H1 (cell line): Measurements from ENCODE around the gene NRTN. TPM values are rescaled to one million over a fixed set of nuclear protein-coding genes. Genes with fewer than 3 reads are reported as not detected.

Source experiments
- CTCF ChIA-PET: fragments of 300-600 bp; sonication (Branson Sonifier 250); formaldehyde crosslinking; loops from one replicate; lab custom pipeline; 2021; ENCODE audit not compliant: partially characterized antibody; lab: Charles Lee
- POLR2A ChIA-PET: fragments of 300-600 bp; sonication (Branson Sonifier 250); formaldehyde crosslinking; loops from one replicate; lab custom pipeline; 2021; ENCODE audit warnings: inconsistent platforms; ENCODE audit not compliant: partially characterized antibody; lab: Charles Lee
- DNase-seq, 2 experiments: peaks; one replicate each; pipeline versions ENCODE4 v3.0.0 to v3.0.0-alpha.2; 2010 to 2022; ENCODE audit warnings: low spot score in 2 of 2, low read depth in 1 of 2, mixed read lengths in 1 of 2
- FAIRE-seq: peaks from 2 replicates; lab custom pipeline; 2011; peaks lifted over from hg19 to GRCh38; lab: Jason Lieb, UNC
- H2AFZ ChIP-seq: 2 replicates; pipeline ENCODE4 v1.8.1; 2012; ENCODE audit warnings: low read length, inconsistent platforms
- H2AK5ac ChIP-seq: 2 replicates; pipeline ENCODE4 v1.6.1; 2013; ENCODE audit warnings: low read depth, low read length
- H2BK120ac ChIP-seq: replicated peaks from 2 replicates; pipeline ENCODE3; 2013; ENCODE audit warnings: low read depth, low read length, inconsistent platforms
- H2BK12ac ChIP-seq: 2 replicates; pipeline ENCODE4 v1.6.1; 2013; ENCODE audit warnings: low read depth, low read length
- H2BK15ac ChIP-seq: 2 replicates; pipeline ENCODE4 v1.6.1; 2013; ENCODE audit warnings: low read length
- H2BK20ac ChIP-seq: 2 replicates; pipeline ENCODE4 v1.6.1; 2013; ENCODE audit warnings: low read length
- H2BK5ac ChIP-seq: 2 replicates; pipeline ENCODE4 v1.6.1; 2013; ENCODE audit warnings: low read depth, low read length
- H3K14ac ChIP-seq: 2 replicates; pipeline ENCODE4 v1.6.1; 2013; ENCODE audit warnings: inconsistent platforms; ENCODE audit not compliant: insufficient read length
- H3K18ac ChIP-seq: 2 replicates; pipeline ENCODE4 v1.6.1; 2013; ENCODE audit warnings: low read length; ENCODE audit errors: extremely low read depth
- H3K23ac ChIP-seq: 2 replicates; pipeline ENCODE4 v1.6.1; 2013; ENCODE audit warnings: inconsistent platforms; ENCODE audit not compliant: insufficient read length
- H3K23me2 ChIP-seq: 2 replicates; pipeline ENCODE4 v1.6.1; 2013; ENCODE audit warnings: low read depth, low read length
- H3K27ac ChIP-seq: 2 replicates; pipeline ENCODE4 v1.6.1; 2011; ENCODE audit warnings: low read depth, low read length, inconsistent platforms
- H3K27me3 ChIP-seq, 4 experiments: replicated peaks in 1 of 4; 1 replicate in 1 of 4; 2 replicates in 3 of 4; pipeline versions ENCODE4 v1.6.1 to v1.8.1; 2011 to 2013; ENCODE audit warnings: low read length in 3 of 4, mild to moderate bottlenecking in 3 of 4, inconsistent platforms in 2 of 4, mixed read lengths in 2 of 4, moderate library complexity in 1 of 4; ENCODE audit not compliant: control insufficient read depth in 3 of 4, insufficient read depth in 3 of 4; ENCODE audit errors: extremely low read depth in 1 of 4
- H3K36me3 ChIP-seq, 4 experiments: 2 replicates each; pipeline versions ENCODE4 v1.6.1 to v1.8.1; 2011 to 2013; ENCODE audit warnings: mild to moderate bottlenecking in 4 of 4, low read length in 3 of 4, moderate library complexity in 2 of 4, control low read depth in 1 of 4, inconsistent platforms in 1 of 4; ENCODE audit not compliant: insufficient read depth in 4 of 4, control insufficient read depth in 2 of 4
- H3K4ac ChIP-seq: replicated peaks from 2 replicates; pipeline ENCODE3; 2013; ENCODE audit warnings: low read length, low read depth, mixed read lengths, inconsistent platforms; ENCODE audit not compliant: insufficient read length
- H3K4me1 ChIP-seq, 4 experiments: replicated peaks in 1 of 4; 1 replicate in 1 of 4; 2 replicates in 3 of 4; pipeline versions ENCODE4 v1.6.1 to v1.8.1; 2011 to 2013; ENCODE audit warnings: low read length in 3 of 4, inconsistent platforms in 2 of 4, mixed read lengths in 1 of 4; ENCODE audit not compliant: insufficient read depth in 4 of 4, control insufficient read depth in 3 of 4
- H3K4me2 ChIP-seq, 2 experiments: 2 replicates each; pipeline versions ENCODE4 v1.6.1 to v1.8.1; 2011 to 2013; ENCODE audit warnings: low read depth in 2 of 2, low read length in 2 of 2, control low read depth in 1 of 2, inconsistent platforms in 1 of 2, mild to moderate bottlenecking in 1 of 2; ENCODE audit not compliant: insufficient read depth in 1 of 2
- H3K4me3 ChIP-seq, 4 experiments: fragments of 200-600, 300-600 bp in 1 of 4; sonication (generic), shearing (Covaris generic), sonication (Bioruptor Twin) in 1 of 4; 2 replicates each; pipeline versions ENCODE4 v1.5.1 to v1.8.1; 2011 to 2016; ENCODE audit warnings: low read length in 4 of 4, low read depth in 3 of 4, control low read depth in 2 of 4, inconsistent platforms in 2 of 4, mild to moderate bottlenecking in 2 of 4, mixed read lengths in 1 of 4, moderate library complexity in 1 of 4; ENCODE audit not compliant: insufficient read depth in 2 of 4; ENCODE audit errors: extremely low read depth in 1 of 4
- H3K56ac ChIP-seq: replicated peaks from 2 replicates; pipeline ENCODE3; 2013; ENCODE audit warnings: low read depth, mild to moderate bottlenecking, mixed read lengths, low read length, inconsistent platforms; ENCODE audit not compliant: insufficient read length
- H3K79me1 ChIP-seq: 2 replicates; pipeline ENCODE4 v1.6.1; 2013; ENCODE audit warnings: low read depth, low read length, control low read depth
- H3K79me2 ChIP-seq, 2 experiments: 2 replicates each; pipeline versions ENCODE4 v1.6.1 to v1.8.1; 2012 to 2013; ENCODE audit warnings: low read length in 2 of 2, mild to moderate bottlenecking in 2 of 2, inconsistent platforms in 1 of 2; ENCODE audit not compliant: insufficient read depth in 2 of 2, control insufficient read depth in 1 of 2
- H3K9ac ChIP-seq, 4 experiments: replicated peaks in 1 of 4; 1 replicate in 1 of 4; 2 replicates in 3 of 4; pipeline versions ENCODE4 v1.6.1 to v1.8.1; 2011 to 2013; ENCODE audit warnings: low read depth in 3 of 4, low read length in 3 of 4, control low read depth in 2 of 4, mild to moderate bottlenecking in 2 of 4, moderate library complexity in 2 of 4, inconsistent platforms in 1 of 4; ENCODE audit errors: extremely low read depth in 1 of 4
- H3K9me3 ChIP-seq, 2 experiments: 2 replicates each; pipeline versions ENCODE4 v1.6.1 to v1.8.1; 2012 to 2013; ENCODE audit warnings: mild to moderate bottlenecking in 2 of 2, moderate library complexity in 2 of 2, control low read depth in 1 of 2, inconsistent platforms in 1 of 2, low read depth in 1 of 2, low read length in 1 of 2, mixed read lengths in 1 of 2; ENCODE audit not compliant: insufficient read depth in 2 of 2
- H4K20me1 ChIP-seq, 2 experiments: replicated peaks in 1 of 2; 2 replicates each; pipeline versions ENCODE3 to v1.8.1; 2011 to 2013; ENCODE audit warnings: inconsistent platforms in 2 of 2, low read length in 2 of 2, mild to moderate bottlenecking in 1 of 2; ENCODE audit not compliant: insufficient read depth in 2 of 2, control insufficient read depth in 1 of 2
- H4K5ac ChIP-seq: 2 replicates; pipeline ENCODE4 v1.6.1; 2013; ENCODE audit warnings: low read length, low read depth, mixed read lengths, inconsistent platforms; ENCODE audit not compliant: insufficient read length
- H4K8ac ChIP-seq: 2 replicates; pipeline ENCODE4 v1.8.0; 2013; ENCODE audit warnings: mild to moderate bottlenecking, moderate library complexity, low read length, inconsistent platforms; ENCODE audit not compliant: insufficient read depth; ENCODE audit errors: extremely low read depth
- H4K91ac ChIP-seq: replicated peaks from 2 replicates; pipeline ENCODE3; 2013; ENCODE audit warnings: low read length, mixed read lengths, inconsistent platforms; ENCODE audit not compliant: insufficient read length
- ATF2 ChIP-seq: IDR thresholded peaks from 2 replicates; pipeline ENCODE4 v1.6.1; 2012; ENCODE audit warnings: low read length, inconsistent platforms
- EZH2 ChIP-seq: fragments of 200-600 bp; sonication (generic); IDR thresholded peaks from 2 replicates; pipeline ENCODE4 v1.7.1; 2012; ENCODE audit warnings: low read depth, mild to moderate bottlenecking, moderate library complexity, low read length, inconsistent platforms; ENCODE audit not compliant: severe bottlenecking
- HDAC6 ChIP-seq: IDR thresholded peaks from one replicate; pipeline ENCODE4 v1.7.1; 2012; ENCODE audit warnings: low read depth, mild to moderate bottlenecking, inconsistent platforms, low read length, moderate library complexity
- MAX ChIP-seq: IDR thresholded peaks from 2 replicates; pipeline ENCODE4 v1.6.1; 2012; ENCODE audit warnings: inconsistent platforms
- PHF8 ChIP-seq: fragments of 200-600 bp; sonication (generic); conservative IDR thresholded peaks from 2 replicates; pipeline ENCODE4 v1.7.1; 2012; ENCODE audit warnings: low read depth, mild to moderate bottlenecking, inconsistent platforms, low read length, moderate library complexity
- RNF2 ChIP-seq: fragments of 200-900, 300-1000 bp; sonication (generic); IDR thresholded peaks from 2 replicates; pipeline ENCODE4 v1.7.1; 2016; ENCODE audit warnings: borderline replicate concordance, low read depth, mild to moderate bottlenecking, antibody characterized with exemption, low read length; ENCODE audit not compliant: poor library complexity, severe bottlenecking; ENCODE audit errors: missing control alignments
- TAF1 ChIP-seq: IDR thresholded peaks from 2 replicates; pipeline ENCODE4 v1.6.1; 2011; ENCODE audit warnings: mild to moderate bottlenecking, low read depth, low read length
- WGBS, 2 experiments: shearing (Covaris generic) in 1 of 2; methylation state at CpG; one replicate each; pipeline versions ENCODE4 v1.1.6 to v1.1.7; 2013 to 2015; ENCODE audit warnings: low lambda C conversion rate in 2 of 2, mixed read lengths in 2 of 2, inconsistent platforms in 1 of 2, low coverage in 1 of 2, missing lambda C conversion rate in 1 of 2; ENCODE audit not compliant: insufficient replicate concordance in 2 of 2, insufficient coverage in 1 of 2, insufficient read length in 1 of 2; ENCODE audit errors: extremely low coverage in 1 of 2, missing lambda C conversion rate in 1 of 2; 5-methylcytosine and 5-hydroxymethylcytosine counted together
- polyA plus RNA-seq, 7 experiments: library from polyadenylated mRNA; depleted of rRNA in 3 of 7; stranded (reverse) in 5 of 7; unstranded in 2 of 7; fragments of >200 nt in 5 of 7; fragments of 200-250 nt in 2 of 7; gene quantifications; 1 replicate in 5 of 7; 2 replicates in 1 of 7; 4 replicates in 1 of 7; pipeline versions ENCODE4 v1.2.1 to v1.2.3, GENCODE V29; 2011 to 2013; ENCODE audit warnings: missing spikeins in 2 of 7, mixed read lengths in 2 of 7
- total RNA-seq: library from RNA; stranded (reverse); fragmentation: NEBNext Ultra II Directional; extraction: Animal tissue kit (Norgen Biotek cat#: 25700); gene quantifications from 2 replicates; pipeline ENCODE4 v1.2.1, GENCODE V29; 2021

Gene NRTN
- total and polyA plus RNA-seq, 2 of the 8 experiments (the other 6 are each of a cell fraction or from before 2014, with no cell fraction given) = 3.9 to 5.3 TPM

- Histone ChIP-seq H4K8ac (no peak overlapping the region), H3K27ac (no peak overlapping the region), H3K4me3 (no peak overlapping the region), H3K23me2 (no peaks in the 10 kb centered on the region), H2AFZ (no peak overlapping the region), H2BK120ac (no peak overlapping the region), H4K20me1 (peaks cover 0 to 1% of the 10 kb centered on the region in 2 experiments), H3K14ac (no peak overlapping the region), H3K4ac (no peak overlapping the region), H3K18ac (no peak overlapping the region), H3K36me3 (no peaks in the 10 kb centered on the region), H4K5ac (no peak overlapping the region), H3K9ac (no peak overlapping the region), H2BK5ac (no peak overlapping the region), H4K91ac (no peak overlapping the region), H3K4me2 (no peak overlapping the region), H2AK5ac (no peak overlapping the region), H3K56ac (no peak overlapping the region), H2BK12ac (no peak overlapping the region; the same call in 1 of the 2 replicates), H3K27me3 (no peaks in the 10 kb centered on the region; a peak in 2 of 7 replicates), H3K9me3 (no peaks in the 10 kb centered on the region; a peak in 1 of 4 replicates), H3K23ac (no peak overlapping the region), H3K4me1 (no peaks in the 10 kb centered on the region), H2BK15ac (no peak overlapping the region), H2BK20ac (no peak overlapping the region), H3K79me2 (no peaks in the 10 kb centered on the region), H3K79me1 (no peaks in the 10 kb centered on the region)
- DNase-seq (no peak), FAIRE-seq (no peak)
- CTCF ChIA-PET = interaction anchor here (4.7 kb wide), 1 partner anchor 28 kb away, joined by 19 read pairs; the partner anchor contains the start of gene NRTN
- WGBS, 2 experiments = 90% methylated on average over 16 of the region's 17 CpGs; no CpG with 5 or more reads in 1 of the 2 experiments
- no peak for TF ChIP-seq ATF2
- no peak for TF ChIP-seq HDAC6
- no peak for TF ChIP-seq PHF8
- TF ChIP-seq EZH2 = no peak
- no peak for TF ChIP-seq MAX
- TF ChIP-seq RNF2 = no peak
- no peak for TF ChIP-seq TAF1
- POLR2A ChIA-PET = interaction anchor here (1.0 to 3.0 kb wide), 3 partner anchors 9 to 57 kb away, joined by 5 to 19 read pairs (median 8); partner anchors contain the start of genes CATSPERD, LONP1 and PRR22
These were observed 29.1 kb upstream of the NRTN start for GRCh38 chr19:5775668-5776309.
